ENCODE data around the gene RAB3C.

RAB3C gene

DNA sequence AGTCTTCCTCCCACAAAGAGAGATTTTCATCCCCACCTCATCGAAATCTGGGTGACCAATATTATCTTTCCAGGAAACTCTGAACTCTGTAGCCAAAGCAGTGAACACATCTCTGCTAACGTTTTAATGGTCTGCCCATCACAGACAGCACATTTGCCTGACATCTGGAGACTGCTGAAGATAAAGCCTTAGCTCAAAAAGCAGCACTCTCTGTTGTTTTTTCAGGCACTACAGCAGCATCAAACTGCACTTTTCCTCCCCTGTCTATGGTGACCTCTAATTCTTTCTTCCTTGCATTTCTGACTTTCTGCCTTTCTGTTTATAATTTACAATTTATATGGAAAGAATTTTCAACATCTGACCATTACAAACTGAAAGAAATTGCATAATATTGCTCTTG is 66.8 kb downstream of the RAB3C start:
- no peaks in the 10 kb centered on the region for H3K4me1 ChIP-seq (ENCODE audit: control insufficient read depth, low read depth, low read length)
- no peak overlapping the region for H3K27ac ChIP-seq (ENCODE audit: low read length)
- no peak overlapping the region for H3K9ac ChIP-seq (ENCODE audit: low read length)
- no peak overlapping the region for H3K4me3 ChIP-seq (ENCODE audit: low read length)
- H3K27me3 ChIP-seq (ENCODE audit: control insufficient read depth, insufficient read depth, low read length): no peaks in the 10 kb centered on the region
- H3K36me3 ChIP-seq (ENCODE audit: control insufficient read depth, low read depth, low read length): no peaks in the 10 kb centered on the region
- no peaks in the 10 kb centered on the region for H3K9me3 ChIP-seq (ENCODE audit: control insufficient read depth, low read depth, low read length)

DNA sequence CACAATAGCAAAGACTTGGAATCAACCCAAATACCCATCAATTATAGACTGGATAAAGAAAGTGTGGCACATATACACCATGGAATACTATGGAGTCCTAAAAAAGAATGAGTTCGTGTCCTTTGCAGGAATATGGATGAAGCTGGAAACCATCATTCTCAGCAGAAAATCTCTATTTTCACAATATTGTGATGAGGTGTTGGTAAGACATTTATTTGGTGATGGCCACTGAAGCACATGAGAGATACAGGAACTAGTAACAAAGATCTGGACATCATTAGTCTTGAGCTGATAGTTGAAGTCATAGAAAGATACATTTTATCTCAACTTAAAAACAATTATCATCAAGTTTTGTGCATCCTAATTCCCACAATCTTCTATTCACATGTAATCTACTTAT is 70.6 kb downstream of the RAB3C start:
- no peaks in the 10 kb centered on the region for H3K27me3 ChIP-seq (ENCODE audit: control insufficient read depth, insufficient read depth, low read length)
- H3K4me1 ChIP-seq (ENCODE audit: control insufficient read depth, low read depth, low read length): no peaks in the 10 kb centered on the region
- no peak overlapping the region for H3K9ac ChIP-seq (ENCODE audit: low read length)
- no peak overlapping the region for H3K4me3 ChIP-seq (ENCODE audit: low read length)
- H3K9me3 ChIP-seq (ENCODE audit: control insufficient read depth, low read depth, low read length): no peaks in the 10 kb centered on the region
- no peak overlapping the region for H3K27ac ChIP-seq (ENCODE audit: low read length)
- no peaks in the 10 kb centered on the region for H3K36me3 ChIP-seq (ENCODE audit: control insufficient read depth, low read depth, low read length)

DNA sequence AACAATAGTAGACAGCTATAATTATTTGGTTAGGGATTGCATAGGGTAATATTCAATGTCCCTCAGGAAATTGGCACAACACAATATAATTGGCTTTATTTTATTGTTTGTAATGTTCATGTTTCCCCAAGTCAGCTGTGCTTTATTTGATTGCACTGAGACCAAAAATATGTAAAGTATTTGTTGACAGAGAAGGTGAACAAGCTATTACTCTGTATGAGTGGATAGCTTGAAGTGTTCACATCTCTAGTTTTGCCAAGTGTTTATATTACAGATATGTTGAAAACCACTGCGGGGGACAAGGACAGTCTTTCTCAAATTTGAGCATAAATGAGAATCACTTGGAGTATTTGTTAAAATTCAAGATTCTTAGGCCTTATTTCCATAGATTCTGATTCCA is 83.3 kb downstream of the RAB3C start:
- H3K4me1 ChIP-seq (ENCODE audit: control insufficient read depth, low read depth, low read length): peaks cover 4% of the 10 kb centered on the region
- no peaks in the 10 kb centered on the region for H3K27me3 ChIP-seq (ENCODE audit: control insufficient read depth, insufficient read depth, low read length)
- no peak overlapping the region for H3K4me3 ChIP-seq (ENCODE audit: low read length)

DNA sequence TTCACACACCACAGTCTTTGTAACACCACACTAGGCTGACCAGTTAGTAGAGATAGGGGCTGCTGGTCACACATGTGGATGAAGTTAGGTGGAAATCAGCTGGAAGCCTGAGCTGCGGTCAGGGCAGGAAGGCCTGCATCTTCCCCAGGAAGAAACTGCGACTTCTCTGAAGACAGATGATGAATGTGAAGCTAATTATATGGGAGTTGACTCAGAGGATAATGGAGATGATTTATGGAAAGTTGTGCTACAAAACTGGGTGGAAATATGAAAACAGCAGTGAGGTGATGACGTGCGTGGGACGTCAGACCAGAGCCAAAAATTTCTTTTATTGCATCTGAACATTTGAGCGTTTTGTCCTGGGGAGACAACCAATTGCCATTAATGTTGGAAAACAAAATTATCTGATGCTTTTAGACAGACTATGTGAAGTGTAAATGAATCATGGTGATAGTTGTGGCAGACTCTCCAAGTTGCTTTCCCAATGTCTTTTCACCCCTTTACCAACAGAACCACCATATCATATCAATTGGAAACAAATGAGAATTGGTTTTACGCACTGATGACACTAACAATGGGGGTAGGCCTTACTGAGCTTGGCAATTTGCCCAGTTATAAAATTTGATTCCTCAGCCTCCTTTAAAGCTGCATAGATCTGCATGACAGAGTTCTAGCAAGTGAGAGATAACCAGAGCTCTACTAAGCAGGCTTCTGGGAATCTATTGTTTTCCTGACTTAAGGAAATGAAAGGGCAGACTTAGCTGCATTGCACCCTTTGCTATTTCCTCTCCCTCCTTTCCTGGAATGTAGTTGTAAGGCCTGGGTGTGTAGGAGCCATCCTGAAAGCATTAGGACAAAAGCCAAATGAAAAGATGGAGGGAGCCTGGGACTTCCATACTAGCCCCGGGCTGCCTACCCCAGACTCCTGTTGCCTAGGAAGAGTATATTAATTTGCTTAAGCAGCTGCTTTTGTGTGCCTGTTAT is 84.0 kb downstream of the RAB3C start:
- Histone ChIP-seq H3K4me3 (ENCODE audit: low read length) (no peak overlapping the region), H3K9me3 (ENCODE audit: control insufficient read depth, low read depth, low read length) (no peaks in the 10 kb centered on the region), H3K36me3 (ENCODE audit: control insufficient read depth, low read depth, low read length) (no peaks in the 10 kb centered on the region), H3K27me3 (ENCODE audit: control insufficient read depth, insufficient read depth, low read length) (no peaks in the 10 kb centered on the region), H3K27ac (ENCODE audit: low read length) (no peak overlapping the region), H3K4me1 (ENCODE audit: control insufficient read depth, low read depth, low read length) (peaks cover 4% of the 10 kb centered on the region), H3K9ac (ENCODE audit: low read length) (no peak overlapping the region)

More for the DNA sequence above, 83.3 kb downstream of the RAB3C start:
- H3K27ac ChIP-seq (ENCODE audit: low read length): no peak overlapping the region
- no peaks in the 10 kb centered on the region for H3K9me3 ChIP-seq (ENCODE audit: control insufficient read depth, low read depth, low read length)
- H3K9ac ChIP-seq (ENCODE audit: low read length): no peak overlapping the region
- no peaks in the 10 kb centered on the region for H3K36me3 ChIP-seq (ENCODE audit: control insufficient read depth, low read depth, low read length)

DNA sequence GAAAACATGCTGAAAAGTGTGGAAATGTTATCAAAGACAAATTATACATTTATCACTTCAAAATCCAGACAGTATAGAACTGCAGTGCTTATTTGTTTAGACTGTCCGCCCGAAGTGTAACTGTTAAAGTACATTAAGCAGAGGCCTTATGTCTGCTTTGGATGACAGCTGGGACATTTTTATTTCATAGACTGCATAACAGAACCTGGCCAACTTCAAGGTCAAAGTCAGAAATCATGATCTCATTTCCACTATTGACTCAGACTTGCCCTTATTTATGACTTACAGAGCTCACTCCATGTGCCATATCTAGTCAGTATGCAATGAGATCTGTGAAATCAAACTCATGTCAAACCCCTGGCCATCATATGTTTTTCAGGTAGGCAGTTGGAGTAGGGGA is 87.7 kb downstream of the RAB3C start:
- H3K27ac ChIP-seq (ENCODE audit: low read length): no peak overlapping the region
- H3K36me3 ChIP-seq (ENCODE audit: control insufficient read depth, low read depth, low read length): no peaks in the 10 kb centered on the region
- no peaks in the 10 kb centered on the region for H3K9me3 ChIP-seq (ENCODE audit: control insufficient read depth, low read depth, low read length)
- H3K4me1 ChIP-seq (ENCODE audit: control insufficient read depth, low read depth, low read length): peaks cover 4% of the 10 kb centered on the region
- H3K27me3 ChIP-seq (ENCODE audit: control insufficient read depth, insufficient read depth, low read length): no peaks in the 10 kb centered on the region
- no peak overlapping the region for H3K9ac ChIP-seq (ENCODE audit: low read length)
- no peak overlapping the region for H3K4me3 ChIP-seq (ENCODE audit: low read length)

DNA sequence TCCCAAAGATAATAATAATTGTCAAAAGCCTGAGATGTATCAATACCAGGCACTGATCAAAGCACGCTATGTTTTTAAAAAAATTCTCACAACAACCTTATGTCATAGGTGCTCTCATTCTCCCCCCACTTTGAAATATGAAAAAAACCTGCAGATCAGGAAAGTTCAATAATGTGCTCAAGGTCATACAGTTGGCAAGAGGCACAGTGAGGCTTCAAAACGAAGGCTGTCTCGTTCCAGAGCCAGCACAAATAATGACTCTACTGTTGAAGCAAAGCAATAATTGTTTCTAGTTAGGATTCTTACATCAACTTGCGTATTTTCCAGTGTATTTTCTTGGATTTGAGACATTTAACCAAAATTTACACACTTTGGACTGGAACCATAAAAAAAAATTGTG is 88.3 kb downstream of the RAB3C start:
- Histone ChIP-seq H3K27me3 (ENCODE audit: control insufficient read depth, insufficient read depth, low read length) (no peaks in the 10 kb centered on the region), H3K9me3 (ENCODE audit: control insufficient read depth, low read depth, low read length) (no peaks in the 10 kb centered on the region), H3K9ac (ENCODE audit: low read length) (no peak overlapping the region), H3K4me3 (ENCODE audit: low read length) (no peak overlapping the region), H3K27ac (ENCODE audit: low read length) (no peak overlapping the region), H3K36me3 (ENCODE audit: control insufficient read depth, low read depth, low read length) (no peaks in the 10 kb centered on the region), H3K4me1 (ENCODE audit: control insufficient read depth, low read depth, low read length) (peaks cover 4% of the 10 kb centered on the region)

DNA sequence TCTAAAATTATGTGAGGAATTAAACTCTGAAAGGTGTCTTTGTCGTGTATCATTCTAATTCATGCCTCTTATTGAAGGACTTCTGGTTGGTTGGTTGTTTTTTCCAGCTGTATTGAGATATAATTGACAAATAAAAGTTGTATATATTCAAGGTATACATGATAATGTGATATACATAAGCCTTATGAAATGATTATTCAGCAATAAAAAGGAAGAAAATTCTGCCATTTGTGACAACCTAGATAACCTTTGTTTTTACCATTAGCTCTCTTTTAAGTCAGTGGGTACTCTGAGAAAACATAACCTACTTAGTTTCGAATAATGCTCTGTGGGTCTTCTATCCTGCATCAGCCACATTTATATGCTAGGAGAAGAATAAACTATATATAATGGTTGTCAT is 89.6 kb downstream of the RAB3C start:
- Histone ChIP-seq H3K9ac (ENCODE audit: low read length) (no peak overlapping the region), H3K27ac (ENCODE audit: low read length) (no peak overlapping the region), H3K4me1 (ENCODE audit: control insufficient read depth, low read depth, low read length) (no peaks in the 10 kb centered on the region), H3K4me3 (ENCODE audit: low read length) (no peak overlapping the region), H3K27me3 (ENCODE audit: control insufficient read depth, insufficient read depth, low read length) (no peaks in the 10 kb centered on the region), H3K9me3 (ENCODE audit: control insufficient read depth, low read depth, low read length) (no peaks in the 10 kb centered on the region), H3K36me3 (ENCODE audit: control insufficient read depth, low read depth, low read length) (no peaks in the 10 kb centered on the region)

DNA sequence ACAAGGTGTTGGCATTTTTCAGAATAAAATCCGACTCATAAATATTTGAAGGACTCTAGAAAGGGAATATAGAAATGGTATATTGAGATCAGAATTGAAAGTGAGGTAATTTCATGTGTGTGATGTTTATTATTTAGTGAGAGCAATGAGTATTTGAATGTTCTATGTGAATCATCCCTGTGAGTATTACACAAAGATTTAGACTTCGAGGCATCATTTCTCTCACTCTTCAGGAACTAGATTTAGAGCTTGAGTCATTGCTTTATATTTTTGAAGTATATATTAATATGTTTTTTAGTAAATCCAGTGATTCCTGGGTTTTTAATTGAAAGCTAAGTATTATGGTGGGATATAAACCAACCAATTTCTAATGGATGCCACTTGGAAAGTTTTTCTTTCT is 91.2 kb downstream of the RAB3C start:
- Histone ChIP-seq H3K27ac (ENCODE audit: low read length) (no peak overlapping the region), H3K9ac (ENCODE audit: low read length) (no peak overlapping the region), H3K27me3 (ENCODE audit: control insufficient read depth, insufficient read depth, low read length) (no peaks in the 10 kb centered on the region), H3K9me3 (ENCODE audit: control insufficient read depth, low read depth, low read length) (no peaks in the 10 kb centered on the region), H3K36me3 (ENCODE audit: control insufficient read depth, low read depth, low read length) (no peaks in the 10 kb centered on the region), H3K4me1 (ENCODE audit: control insufficient read depth, low read depth, low read length) (no peaks in the 10 kb centered on the region), H3K4me3 (ENCODE audit: low read length) (no peak overlapping the region)

DNA sequence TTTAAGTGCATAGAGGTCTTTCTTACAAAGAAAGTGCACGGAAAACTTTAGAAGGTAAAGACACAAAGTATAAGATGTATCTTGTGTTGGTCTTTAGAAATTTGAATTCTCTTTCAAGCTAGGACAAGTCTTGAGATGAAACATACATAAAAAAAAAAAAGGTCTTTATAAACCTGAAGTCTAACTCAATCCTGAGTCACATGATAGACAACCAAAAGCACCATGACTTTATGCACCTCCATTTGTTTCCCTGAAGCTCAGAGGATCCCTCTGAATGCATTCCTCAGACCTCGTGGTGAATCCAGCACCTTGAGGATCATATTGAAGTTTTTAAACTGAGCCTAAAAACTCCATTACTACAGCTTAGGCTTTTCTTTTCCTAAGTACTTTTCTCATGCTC is 91.8 kb downstream of the RAB3C start:
- Histone ChIP-seq H3K36me3 (ENCODE audit: control insufficient read depth, low read depth, low read length) (no peaks in the 10 kb centered on the region), H3K9ac (ENCODE audit: low read length) (no peak overlapping the region), H3K27me3 (ENCODE audit: control insufficient read depth, insufficient read depth, low read length) (no peaks in the 10 kb centered on the region), H3K4me3 (ENCODE audit: low read length) (no peak overlapping the region), H3K4me1 (ENCODE audit: control insufficient read depth, low read depth, low read length) (no peaks in the 10 kb centered on the region), H3K9me3 (ENCODE audit: control insufficient read depth, low read depth, low read length) (no peaks in the 10 kb centered on the region), H3K27ac (ENCODE audit: low read length) (no peak overlapping the region)

DNA sequence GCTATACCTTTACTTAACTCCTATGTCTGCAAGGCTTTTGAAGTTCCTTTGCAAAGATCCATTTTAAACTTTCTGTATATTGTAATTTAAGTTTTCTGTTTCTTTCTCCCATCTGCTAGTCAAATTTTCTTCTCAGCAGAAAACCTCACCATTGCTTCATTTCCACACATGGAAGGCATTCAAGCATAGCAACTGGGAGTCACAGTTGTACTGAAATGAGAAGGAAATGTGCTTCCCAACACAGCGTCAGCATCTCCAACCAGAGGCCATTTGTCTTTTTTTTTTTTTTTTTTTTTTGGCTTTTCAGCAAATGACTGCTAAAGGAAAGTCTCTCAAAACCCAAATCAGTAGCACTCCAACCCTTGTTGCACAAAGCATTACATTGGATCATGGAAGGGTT is 92.5 kb downstream of the RAB3C start:
- no peaks in the 10 kb centered on the region for H3K4me1 ChIP-seq (ENCODE audit: control insufficient read depth, low read depth, low read length)
- H3K27ac ChIP-seq (ENCODE audit: low read length): no peak overlapping the region
- no peak overlapping the region for H3K4me3 ChIP-seq (ENCODE audit: low read length)
- no peaks in the 10 kb centered on the region for H3K9me3 ChIP-seq (ENCODE audit: control insufficient read depth, low read depth, low read length)
- no peak overlapping the region for H3K9ac ChIP-seq (ENCODE audit: low read length)
- H3K36me3 ChIP-seq (ENCODE audit: control insufficient read depth, low read depth, low read length): no peaks in the 10 kb centered on the region
- no peaks in the 10 kb centered on the region for H3K27me3 ChIP-seq (ENCODE audit: control insufficient read depth, insufficient read depth, low read length)

DNA sequence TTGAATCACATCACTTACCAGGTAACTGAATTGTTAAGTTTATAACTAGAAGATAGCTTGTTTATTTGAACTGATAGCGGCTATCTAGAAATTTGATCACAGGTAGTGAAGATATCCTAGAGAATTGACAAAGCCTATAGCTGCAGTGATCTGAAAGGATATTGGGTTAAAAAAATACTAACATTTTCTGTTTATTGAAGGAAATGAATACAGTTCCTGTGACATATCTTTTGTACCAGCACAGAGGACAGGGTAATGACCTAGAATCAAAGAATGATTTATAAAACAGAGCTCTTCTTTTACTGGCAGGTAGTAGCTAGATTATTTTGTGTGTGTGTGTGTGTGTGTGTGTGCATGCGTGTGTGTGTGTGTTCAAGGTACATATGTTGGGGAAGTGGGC is 94.8 kb downstream of the RAB3C start:
- Histone ChIP-seq H3K36me3 (ENCODE audit: control insufficient read depth, low read depth, low read length) (no peaks in the 10 kb centered on the region), H3K4me1 (ENCODE audit: control insufficient read depth, low read depth, low read length) (no peaks in the 10 kb centered on the region), H3K27me3 (ENCODE audit: control insufficient read depth, insufficient read depth, low read length) (no peaks in the 10 kb centered on the region), H3K9me3 (ENCODE audit: control insufficient read depth, low read depth, low read length) (no peaks in the 10 kb centered on the region), H3K27ac (ENCODE audit: low read length) (no peak overlapping the region), H3K9ac (ENCODE audit: low read length) (no peak overlapping the region), H3K4me3 (ENCODE audit: low read length) (no peak overlapping the region)

DNA sequence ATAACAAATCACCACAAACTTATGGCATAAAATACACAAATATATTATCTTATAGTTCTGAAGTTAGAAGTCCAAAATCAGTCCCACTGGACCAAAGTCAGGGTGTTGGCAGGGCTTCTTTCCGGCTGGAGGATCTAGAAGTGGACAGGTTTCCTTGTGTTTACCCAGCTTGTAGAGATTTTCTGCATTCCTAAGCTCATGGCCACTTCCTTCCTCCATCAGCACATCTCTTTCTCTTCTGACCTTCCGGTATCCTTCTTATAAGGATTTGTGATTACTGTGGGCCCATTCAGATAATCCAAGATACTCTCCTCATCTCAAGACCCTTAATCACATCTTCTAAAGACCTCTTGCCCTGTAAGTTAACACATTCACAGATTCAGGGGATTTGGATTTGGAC is 97.6 kb downstream of the RAB3C start:
- Histone ChIP-seq H3K27ac (ENCODE audit: low read length) (no peak overlapping the region), H3K4me1 (ENCODE audit: control insufficient read depth, low read depth, low read length) (no peaks in the 10 kb centered on the region), H3K9ac (ENCODE audit: low read length) (no peak overlapping the region), H3K27me3 (ENCODE audit: control insufficient read depth, insufficient read depth, low read length) (no peaks in the 10 kb centered on the region), H3K9me3 (ENCODE audit: control insufficient read depth, low read depth, low read length) (no peaks in the 10 kb centered on the region), H3K4me3 (ENCODE audit: low read length) (no peak overlapping the region), H3K36me3 (ENCODE audit: control insufficient read depth, low read depth, low read length) (no peaks in the 10 kb centered on the region)

All from iPS-18a (cell line).